Mesenchymal stem cell (in vitro differentiated cells and primary cell): ENCODE results near the gene RPS16.
"Not testable (repeated sequence)": the region's sequence is repeated elsewhere in the genome, so short reads cannot be mapped to it uniquely, and the experiment has no call there.

Experiments
- DNase-seq: peaks from one replicate; pipeline ENCODE4 v3.0.0-alpha.2; 2013
- H2AFZ ChIP-seq: one replicate; pipeline ENCODE4 v1.6.1; 2013; ENCODE audit warnings: low read depth, mild to moderate bottlenecking, control low read depth, inconsistent platforms, low read length, moderate library complexity
- H2AK5ac ChIP-seq: 2 replicates; pipeline ENCODE4 v1.6.1; 2013; ENCODE audit warnings: low read length, moderate library complexity, mild to moderate bottlenecking, inconsistent platforms; ENCODE audit not compliant: severe bottlenecking
- H2BK120ac ChIP-seq: one replicate; pipeline ENCODE4 v1.6.1; 2013; ENCODE audit warnings: low read depth, mild to moderate bottlenecking, inconsistent platforms, low read length, moderate library complexity
- H2BK12ac ChIP-seq, 2 experiments: one replicate each; pipeline ENCODE4 v1.6.1; 2013; ENCODE audit warnings: inconsistent platforms in 2 of 2, low read length in 2 of 2, mild to moderate bottlenecking in 2 of 2, moderate library complexity in 2 of 2, control low read depth in 1 of 2
- H2BK15ac ChIP-seq: one replicate; pipeline ENCODE4 v1.6.1; 2013; ENCODE audit warnings: mild to moderate bottlenecking, low read depth, inconsistent platforms; ENCODE audit not compliant: poor library complexity, severe bottlenecking
- H2BK5ac ChIP-seq: 2 replicates; pipeline ENCODE4 v1.6.1; 2013; ENCODE audit warnings: low read depth, mild to moderate bottlenecking, low read length, control low read depth, inconsistent platforms; ENCODE audit not compliant: poor library complexity, severe bottlenecking
- H3K14ac ChIP-seq, 2 experiments: one replicate each; pipeline ENCODE4 v1.6.1; 2013; ENCODE audit warnings: inconsistent platforms in 2 of 2, low read length in 2 of 2, control low read depth in 1 of 2, mild to moderate bottlenecking in 1 of 2, moderate library complexity in 1 of 2
- H3K18ac ChIP-seq, 2 experiments: one replicate each; pipeline ENCODE4 v1.6.1; 2013; ENCODE audit warnings: inconsistent platforms in 2 of 2, low read length in 2 of 2, control low read depth in 1 of 2, low read depth in 1 of 2, mild to moderate bottlenecking in 1 of 2
- H3K23ac ChIP-seq, 2 experiments: one replicate each; pipeline ENCODE4 v1.6.1; 2013; ENCODE audit warnings: inconsistent platforms in 2 of 2, low read length in 2 of 2, mild to moderate bottlenecking in 2 of 2, moderate library complexity in 2 of 2, control low read depth in 1 of 2
- H3K27ac ChIP-seq: 2 replicates; pipeline ENCODE4 v1.5.1; 2013; ENCODE audit warnings: mild to moderate bottlenecking, moderate library complexity, low read length, control low read depth, inconsistent platforms; ENCODE audit not compliant: poor library complexity, severe bottlenecking
- H3K27me3 ChIP-seq, 2 experiments: 2 replicates each; pipeline versions ENCODE4 v1.6.1 to v1.7.0; 2013; ENCODE audit warnings: low read length in 2 of 2, mild to moderate bottlenecking in 2 of 2, moderate library complexity in 2 of 2, control low read depth in 1 of 2, inconsistent platforms in 1 of 2; ENCODE audit not compliant: control insufficient read depth in 1 of 2, insufficient read depth in 1 of 2
- H3K36me3 ChIP-seq, 2 experiments: 2 replicates each; pipeline versions ENCODE4 v1.6.1 to v1.7.0; 2013; ENCODE audit warnings: low read length in 2 of 2, control low read depth in 1 of 2, inconsistent platforms in 1 of 2, low read depth in 1 of 2, mild to moderate bottlenecking in 1 of 2; ENCODE audit not compliant: insufficient read depth in 2 of 2, control insufficient read depth in 1 of 2
- H3K4ac ChIP-seq, 2 experiments: one replicate each; pipeline ENCODE4 v1.6.1; 2013; ENCODE audit warnings: inconsistent platforms in 2 of 2, low read length in 2 of 2, mild to moderate bottlenecking in 2 of 2, moderate library complexity in 2 of 2, control low read depth in 1 of 2, low read depth in 1 of 2
- H3K4me1 ChIP-seq: 2 replicates; pipeline ENCODE4 v1.6.1; 2013; ENCODE audit warnings: low read depth, low read length, control low read depth; ENCODE audit not compliant: control insufficient read depth, insufficient read depth
- H3K4me2 ChIP-seq: 2 replicates; pipeline ENCODE4 v1.6.1; 2013; ENCODE audit warnings: low read length, mild to moderate bottlenecking, inconsistent platforms; ENCODE audit not compliant: poor library complexity, severe bottlenecking
- H3K4me3 ChIP-seq, 2 experiments: 2 replicates each; pipeline versions ENCODE4 v1.5.1 to v1.7.0; 2013; ENCODE audit warnings: low read length in 2 of 2, mild to moderate bottlenecking in 2 of 2, control low read depth in 1 of 2, low read depth in 1 of 2; ENCODE audit not compliant: insufficient read depth in 1 of 2
- H3K79me1 ChIP-seq: replicated peaks from 2 replicates; pipeline ENCODE4 v1.6.1; 2013; ENCODE audit warnings: mild to moderate bottlenecking, control low read depth, low read length, inconsistent platforms; ENCODE audit not compliant: poor library complexity, severe bottlenecking
- H3K9ac ChIP-seq: 2 replicates; pipeline ENCODE4 v1.7.0; 2013; ENCODE audit warnings: mild to moderate bottlenecking, low read length, moderate library complexity
- H3K9me3 ChIP-seq: 2 replicates; pipeline ENCODE4 v1.7.0; 2013; ENCODE audit warnings: mild to moderate bottlenecking, low read length; ENCODE audit not compliant: control insufficient read depth
- H4K8ac ChIP-seq: one replicate; pipeline ENCODE4 v1.6.1; 2013; ENCODE audit warnings: inconsistent platforms, mild to moderate bottlenecking, low read length, moderate library complexity
- H4K91ac ChIP-seq: one replicate; pipeline ENCODE4 v1.6.1; 2013; ENCODE audit warnings: mild to moderate bottlenecking, low read length, inconsistent platforms
- WGBS: methylation state at CpG from one replicate; pipeline ENCODE4 v1.1.7; 2013; ENCODE audit warnings: mixed read lengths; 5-methylcytosine and 5-hydroxymethylcytosine counted together

RPS16 gene

DNA sequence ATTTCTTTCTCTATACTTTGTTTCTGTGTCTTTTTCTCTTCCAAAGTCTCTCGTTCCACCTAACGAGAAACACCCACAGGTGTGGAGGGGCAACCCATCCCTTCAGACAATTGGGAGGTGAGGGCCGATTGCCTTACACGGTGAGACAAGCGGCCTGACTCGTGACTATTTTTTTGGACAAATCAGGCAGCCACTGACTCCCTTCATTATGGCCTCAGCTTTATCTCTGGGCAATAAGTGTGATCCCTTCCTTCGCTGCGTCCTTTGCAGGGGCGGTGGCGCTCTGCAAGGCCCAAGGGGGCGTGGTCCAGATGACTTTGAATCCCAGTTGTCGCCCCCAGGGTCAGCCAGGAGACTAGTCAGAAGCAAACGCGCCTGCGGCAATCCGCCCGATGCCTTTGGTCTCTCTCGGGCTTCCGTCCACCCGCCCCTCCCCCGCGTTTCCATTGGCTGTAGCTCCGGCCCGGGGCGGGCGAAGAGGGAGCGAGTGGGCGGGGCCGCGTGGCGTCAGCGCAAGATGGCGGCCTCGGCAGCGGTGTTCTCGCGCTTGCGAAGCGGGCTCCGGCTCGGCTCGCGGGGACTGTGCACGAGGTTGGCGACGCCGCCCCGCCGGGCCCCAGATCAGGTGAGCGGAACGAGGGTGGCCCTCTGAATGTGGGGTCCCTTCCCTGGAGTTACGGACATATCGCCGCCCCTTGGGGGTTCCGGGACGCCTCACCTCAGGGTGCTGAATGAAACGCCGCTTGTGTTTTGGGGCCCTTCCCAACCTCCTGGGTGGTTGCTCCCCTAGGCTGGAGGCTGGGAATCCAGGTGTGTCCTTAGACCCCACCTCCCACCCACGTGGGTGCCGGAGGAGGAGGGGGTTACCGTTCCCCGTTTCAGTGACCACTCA is 44.8 kb upstream of the RPS16 start, which contains the start of gene TIMM50:
TIMM50 (plus strand) TSS at position 502 of the 892 bp plus-strand sequence; CDS start at position 518, 16 bp downstream.
- DNase-seq, result peak; percentile 96
- Histone ChIP-seq H2BK15ac (no peak within 1 kb of the TSS), H3K23ac (no peak within 1 kb of the TSS), H2BK5ac (peak within 1 kb of the TSS; percentile 15), H2BK12ac (no peak within 1 kb of the TSS), H3K9me3 (no peaks in the 10 kb centered on the region), H3K79me1 (peaks cover 23% of the 10 kb centered on the region), H4K91ac (peak within 1 kb of the TSS; percentile 70), H3K36me3 (peaks cover 28 to 40% of the 10 kb centered on the region in 2 experiments), H2BK120ac (peak within 1 kb of the TSS; percentile 35), H2AK5ac (no peak within 1 kb of the TSS), H3K4ac (peak within 1 kb of the TSS; percentile 62 to 96), H3K18ac (peak within 1 kb of the TSS; percentile 91 to 98), H3K4me3 (peak within 1 kb of the TSS; percentile 84 to 99), H2AFZ (peak within 1 kb of the TSS; percentile 93), H3K9ac (peak within 1 kb of the TSS; percentile 99), H3K4me1 (peaks cover 12% of the 10 kb centered on the region), H3K14ac (no peak within 1 kb of the TSS), H3K4me2 (peak within 1 kb of the TSS; percentile 84), H3K27ac (peak within 1 kb of the TSS; percentile 61), H4K8ac (peak within 1 kb of the TSS; percentile 94), H3K27me3 (no peaks in the 10 kb centered on the region)
- 2% methylated on average over 60 of the region's 62 CpGs for WGBS

DNA sequence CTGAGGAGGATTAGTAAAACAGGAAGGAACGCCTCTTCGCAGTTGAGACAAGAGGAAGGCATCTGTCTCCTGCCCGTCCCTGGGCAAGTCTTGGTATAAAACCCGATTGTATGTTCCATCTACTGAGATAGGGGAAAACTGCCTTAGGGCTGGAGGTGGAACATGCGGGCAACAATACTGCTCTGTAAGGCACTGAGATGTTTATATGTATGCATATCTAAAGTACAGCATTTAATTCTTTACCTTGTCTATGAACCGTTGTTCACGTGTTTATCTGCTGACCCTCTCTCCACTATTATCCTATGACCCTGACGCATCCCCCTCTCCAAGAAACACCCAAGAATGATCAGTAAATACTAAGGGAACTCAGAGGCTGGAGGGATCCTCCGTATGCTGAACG is 44.2 kb upstream of the RPS16 start:
- H3K18ac ChIP-seq, result no peak overlapping the region
- H2BK5ac ChIP-seq, result no peak overlapping the region
- no peak overlapping the region for H2AK5ac ChIP-seq
- H3K9me3 ChIP-seq, result no peaks in the 10 kb centered on the region
- H3K23ac ChIP-seq, result no peak overlapping the region
- H3K27ac ChIP-seq, result no peak overlapping the region
- H2BK12ac ChIP-seq, result no peak overlapping the region
- no peaks in the 10 kb centered on the region for H3K27me3 ChIP-seq
- peak overlapping the region in 1 of 2 experiments; percentile 55 for H3K4ac ChIP-seq
- H3K4me1 ChIP-seq, result peaks cover 12% of the 10 kb centered on the region
- DNase-seq, result no peak
- no peak overlapping the region for H3K4me2 ChIP-seq
- no peak overlapping the region for H2BK15ac ChIP-seq
- H4K8ac ChIP-seq, result no peak overlapping the region
- peak overlapping the region in 1 of 2 experiments; percentile 99 for H3K4me3 ChIP-seq
- no peak overlapping the region for H4K91ac ChIP-seq
- peak overlapping the region; percentile 99 for H3K9ac ChIP-seq
- H2AFZ ChIP-seq, result no peak overlapping the region
- WGBS, result 82% methylated on average over 9 of the region's 10 CpGs
- no peak overlapping the region for H2BK120ac ChIP-seq
- H3K36me3 ChIP-seq, result peaks cover 30 to 36% of the 10 kb centered on the region in 2 experiments
- peaks cover 22% of the 10 kb centered on the region for H3K79me1 ChIP-seq
- no peak overlapping the region for H3K14ac ChIP-seq

DNA sequence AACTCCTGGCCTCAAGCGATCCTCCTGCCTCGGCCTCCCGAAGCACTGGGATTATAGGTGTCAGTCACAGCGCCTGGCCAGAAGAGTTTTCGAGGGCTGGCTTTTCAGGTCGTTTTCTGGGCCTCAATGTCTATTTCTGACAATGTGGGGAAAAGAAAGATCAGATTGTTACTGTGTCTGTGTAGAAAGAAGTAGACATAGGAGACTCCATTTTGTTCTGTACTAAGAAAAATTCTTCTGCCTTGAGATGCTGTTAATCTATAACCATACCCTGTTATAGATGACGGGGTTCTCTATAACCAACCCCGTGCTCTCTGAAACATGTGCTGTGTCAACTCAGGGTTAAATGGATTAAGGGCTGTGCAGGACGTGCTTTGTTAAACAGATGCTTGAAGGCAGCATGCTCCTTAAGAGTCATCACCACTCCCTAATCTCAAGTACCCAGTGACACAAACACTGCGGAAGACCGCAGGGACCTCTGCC is 43.6 kb upstream of the RPS16 start:
- not testable (repeated sequence) for H4K8ac ChIP-seq, H3K4me2 ChIP-seq, H3K4me3 ChIP-seq, H3K27me3 ChIP-seq, H3K9ac ChIP-seq, H4K91ac ChIP-seq, H2BK5ac ChIP-seq, H3K4ac ChIP-seq, H3K27ac ChIP-seq, H2AFZ ChIP-seq, H2BK15ac ChIP-seq, H3K9me3 ChIP-seq, H2AK5ac ChIP-seq, DNase-seq, H3K18ac ChIP-seq, H3K23ac ChIP-seq, H3K14ac ChIP-seq, H2BK12ac ChIP-seq, H2BK120ac ChIP-seq
- peaks cover 23% of the 10 kb centered on the region for H3K79me1 ChIP-seq
- H3K4me1 ChIP-seq, result peaks cover 12% of the 10 kb centered on the region
- peaks cover 35 to 37% of the 10 kb centered on the region in 2 experiments for H3K36me3 ChIP-seq
- WGBS, result 73% methylated on average over 10 of the region's 11 CpGs

DNA sequence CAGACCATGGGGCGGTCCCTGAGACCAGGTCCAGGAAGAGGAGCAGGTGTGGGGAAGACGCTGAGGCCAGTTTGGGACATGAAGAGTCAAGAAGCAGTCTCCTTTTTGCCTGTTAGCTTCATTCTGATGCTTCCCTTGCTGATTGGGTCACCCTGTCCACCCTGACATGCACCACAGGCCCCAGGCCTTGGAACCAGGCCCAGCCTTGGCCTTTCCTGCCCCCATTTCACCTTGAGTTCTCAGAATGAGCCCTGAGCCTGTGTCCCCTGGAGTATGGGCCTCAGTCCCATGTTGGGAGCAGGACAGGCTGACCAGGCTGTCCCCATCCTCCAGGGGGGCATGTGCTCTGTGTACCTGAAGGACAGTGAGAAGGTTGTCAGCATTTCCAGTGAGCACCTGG is 40.0 kb upstream of the RPS16 start:
- H2BK12ac ChIP-seq, result no peak overlapping the region
- no peaks in the 10 kb centered on the region for H3K9me3 ChIP-seq
- H3K4ac ChIP-seq, result no peak overlapping the region
- 94% methylated on average over 2 of the region's 2 CpGs for WGBS
- H3K79me1 ChIP-seq, result peaks cover 22% of the 10 kb centered on the region
- no peaks in the 10 kb centered on the region for H3K27me3 ChIP-seq
- H3K27ac ChIP-seq, result no peak overlapping the region
- no peak overlapping the region for H2AFZ ChIP-seq
- no peak overlapping the region for H2BK15ac ChIP-seq
- H3K4me1 ChIP-seq, result peaks cover 5% of the 10 kb centered on the region
- no peak overlapping the region for H4K8ac ChIP-seq
- no peak overlapping the region for H3K9ac ChIP-seq
- no peak for DNase-seq
- H3K23ac ChIP-seq, result no peak overlapping the region
- H3K36me3 ChIP-seq, result peaks cover 58 to 66% of the 10 kb centered on the region in 2 experiments
- H2AK5ac ChIP-seq, result no peak overlapping the region
- no peak overlapping the region for H3K4me3 ChIP-seq
- no peak overlapping the region for H2BK5ac ChIP-seq
- no peak overlapping the region for H4K91ac ChIP-seq
- H2BK120ac ChIP-seq, result no peak overlapping the region
- H3K14ac ChIP-seq, result no peak overlapping the region
- no peak overlapping the region for H3K18ac ChIP-seq
- no peak overlapping the region for H3K4me2 ChIP-seq
